GM23248 (cell line): ENCODE data around the gene MMP2. TPM values are rescaled to one million over a fixed set of nuclear protein-coding genes. Genes with fewer than 3 reads are reported as not detected.
A peak's percentile ranks its signal among the peaks of the same experiment; 100 is the strongest.

Source experiments
- DNase-seq: peaks from one replicate; pipeline ENCODE4 v3.0.0-alpha.2; 2015
- H2AFZ ChIP-seq: fragments of 200-600 bp; sonication (generic); 2 replicates; pipeline ENCODE4 v1.6.1; 2016; ENCODE audit warnings: antibody characterized with exemption
- H3F3A ChIP-seq: fragments of 200-600 bp; sonication (generic); 2 replicates; pipeline ENCODE4 v1.6.1; 2016; ENCODE audit warnings: mild to moderate bottlenecking, antibody characterized with exemption, mixed run types; ENCODE audit not compliant: insufficient read depth
- H3K27ac ChIP-seq: fragments of 200-600 bp; sonication (generic); 2 replicates; pipeline ENCODE4 v1.5.1; 2016; ENCODE audit warnings: mild to moderate bottlenecking
- H3K27me3 ChIP-seq: fragments of 200-600 bp; sonication (generic); replicated peaks from 2 replicates; pipeline ENCODE4 v1.6.1; 2016; ENCODE audit warnings: mild to moderate bottlenecking; ENCODE audit not compliant: insufficient read depth
- H3K36me3 ChIP-seq: fragments of 200-600 bp; sonication (generic); 2 replicates; pipeline ENCODE4 v1.6.1; 2016; ENCODE audit warnings: low read depth, mild to moderate bottlenecking
- H3K4me1 ChIP-seq: fragments of 200-600 bp; sonication (generic); 2 replicates; pipeline ENCODE4 v1.6.1; 2016; ENCODE audit warnings: mild to moderate bottlenecking; ENCODE audit not compliant: insufficient read depth
- H3K4me2 ChIP-seq: fragments of 200-600 bp; sonication (generic); one replicate; pipeline ENCODE4 v1.6.1; 2016; ENCODE audit warnings: mild to moderate bottlenecking; ENCODE audit not compliant: unreplicated experiment
- H3K4me3 ChIP-seq: fragments of 200-600 bp; sonication (generic); 2 replicates; pipeline ENCODE4 v1.5.1; 2016; ENCODE audit warnings: mild to moderate bottlenecking
- H3K79me2 ChIP-seq: fragments of 200-600 bp; sonication (generic); 2 replicates; pipeline ENCODE4 v1.6.1; 2016; ENCODE audit warnings: mild to moderate bottlenecking; ENCODE audit not compliant: insufficient read depth
- H3K9ac ChIP-seq: fragments of 200-600 bp; sonication (generic); 2 replicates; pipeline ENCODE4 v1.6.1; 2016; ENCODE audit warnings: mild to moderate bottlenecking
- H3K9me2 ChIP-seq: fragments of 200-600 bp; sonication (generic); 2 replicates; pipeline ENCODE4 v1.6.1; 2016; ENCODE audit warnings: mixed run types, mild to moderate bottlenecking, moderate library complexity; ENCODE audit not compliant: insufficient read depth
- H3K9me3 ChIP-seq: fragments of 200-600 bp; sonication (generic); one replicate; pipeline ENCODE4 v1.6.1; 2017; ENCODE audit warnings: low read depth
- H4K20me1 ChIP-seq: fragments of 200-600 bp; sonication (generic); 2 replicates; pipeline ENCODE4 v1.6.0; 2016; ENCODE audit not compliant: insufficient read depth
- EZH2 ChIP-seq: fragments of 200-600 bp; sonication (generic); IDR thresholded peaks from 2 replicates; pipeline ENCODE4 v1.6.1; 2018; ENCODE audit warnings: antibody characterized with exemption, mild to moderate bottlenecking; ENCODE audit not compliant: insufficient read depth, poor library complexity, severe bottlenecking
- EZH2phosphoT487 ChIP-seq: fragments of 200-600 bp; sonication (generic); IDR thresholded peaks from 2 replicates; pipeline ENCODE4 v1.6.1; 2018; ENCODE audit warnings: antibody characterized with exemption, moderate library complexity, mild to moderate bottlenecking, low read depth; ENCODE audit not compliant: insufficient read depth
- WGBS, 2 experiments: methylation state at CpG; one replicate each; pipeline ENCODE4 v1.1.6; 2015 to 2017; ENCODE audit warnings: low lambda C conversion rate in 2 of 2, low coverage in 1 of 2; ENCODE audit errors: missing lambda C conversion rate in 2 of 2; 5-methylcytosine and 5-hydroxymethylcytosine counted together
- in situ Hi-C: fragments of 300-500 bp; cut with MboI; formaldehyde crosslinking; loops from 2 replicates; pipeline ENCODE4 v1.15.0; 2020
- polyA plus RNA-seq: library from polyadenylated mRNA; unstranded; fragments of >200 nt; fragmentation: Nextera tagmentation; extraction: Ambion mirVana; gene quantifications from 2 replicates; pipeline ENCODE4 v1.2.1, GENCODE V29; 2016
- total RNA-seq: library from RNA; depleted of rRNA; stranded (reverse); fragments of >200 nt; shearing (Covaris generic); gene quantifications from 2 replicates; pipeline ENCODE4 v1.2.3, GENCODE V29; 2014

The MMP2 gene
- total and polyA plus RNA-seq, 2 experiments from 2014 or later, result 1,299 to 1,484 TPM

DNA sequence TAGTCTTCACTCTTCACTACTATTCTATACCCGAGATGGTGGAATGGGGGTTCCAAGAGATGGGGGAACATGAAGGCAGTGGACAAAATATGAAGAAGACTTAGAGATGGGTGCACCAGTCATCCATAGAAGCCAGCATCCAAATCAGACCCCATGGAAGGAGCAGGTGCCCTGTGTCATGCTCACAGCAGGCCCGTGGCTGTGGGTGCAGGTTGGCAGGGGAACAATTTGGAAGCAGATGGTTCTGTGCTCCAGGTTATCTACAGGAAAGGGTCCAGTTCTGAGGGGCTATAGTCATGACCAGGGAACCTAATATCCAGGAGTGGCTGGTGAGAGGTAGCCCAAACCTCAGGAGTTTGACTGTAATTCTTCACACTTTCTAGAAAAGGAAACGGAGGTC lies 20.3 kb downstream of the MMP2 start:
- Histone ChIP-seq H3K36me3 (peaks cover 72% of the 10 kb centered on the region), H3K4me2 (no peak overlapping the region), H3K9me3 (no peaks in the 10 kb centered on the region), H3K79me2 (peaks cover 14% of the 10 kb centered on the region; the same call in 1 of the 2 replicates), H3F3A (peaks cover 87% of the 10 kb centered on the region), H3K9ac (peak overlapping the region; percentile 58), H3K4me1 (peaks cover 85% of the 10 kb centered on the region), H3K27ac (peak overlapping the region; percentile 96), H4K20me1 (no peaks in the 10 kb centered on the region), H2AFZ (no peak overlapping the region), H3K9me2 (no peaks in the 10 kb centered on the region), H3K4me3 (no peak overlapping the region), H3K27me3 (no peaks in the 10 kb centered on the region)
- in situ Hi-C loops, result loop anchor here (25.0 kb wide), 1 partner anchor 863 kb away; no protein-coding TSS in a partner anchor
- 62 to 69% methylated on average over 3 of the region's 3 CpGs for WGBS, 2 experiments
- no peak for DNase-seq
- no peak for TF ChIP-seq EZH2
- TF ChIP-seq EZH2phosphoT487, result no peak

- Histone ChIP-seq H3K9me2 (no peaks in the 10 kb centered on the region), H3K9ac (peak overlapping the region; percentile 79), H3K9me3 (no peaks in the 10 kb centered on the region), H2AFZ (no peak overlapping the region), H3K4me2 (peak overlapping the region; percentile 53), H4K20me1 (no peaks in the 10 kb centered on the region), H3K4me3 (peak overlapping the region; percentile 11; the same call in 1 of the 2 replicates), H3K27me3 (no peaks in the 10 kb centered on the region), H3K36me3 (peaks cover 72% of the 10 kb centered on the region), H3K27ac (peak overlapping the region; percentile 96), H3K4me1 (peaks cover 78% of the 10 kb centered on the region), H3K79me2 (peaks cover 14% of the 10 kb centered on the region; the same call in 1 of the 2 replicates), H3F3A (peaks cover 86% of the 10 kb centered on the region)
- in situ Hi-C loops, result loop anchor here (25.0 kb wide), 1 partner anchor 862 kb away; no protein-coding TSS in a partner anchor
- TF ChIP-seq EZH2phosphoT487 (peak; percentile 91), EZH2 (no peak)
- 18 to 20% methylated on average over 10 of the region's 10 CpGs for WGBS, 2 experiments
- DNase-seq, result peak; percentile 99
Measured at GRCh38 chr16:55499951-55500529, 21.0 kb downstream of the MMP2 start.

DNA sequence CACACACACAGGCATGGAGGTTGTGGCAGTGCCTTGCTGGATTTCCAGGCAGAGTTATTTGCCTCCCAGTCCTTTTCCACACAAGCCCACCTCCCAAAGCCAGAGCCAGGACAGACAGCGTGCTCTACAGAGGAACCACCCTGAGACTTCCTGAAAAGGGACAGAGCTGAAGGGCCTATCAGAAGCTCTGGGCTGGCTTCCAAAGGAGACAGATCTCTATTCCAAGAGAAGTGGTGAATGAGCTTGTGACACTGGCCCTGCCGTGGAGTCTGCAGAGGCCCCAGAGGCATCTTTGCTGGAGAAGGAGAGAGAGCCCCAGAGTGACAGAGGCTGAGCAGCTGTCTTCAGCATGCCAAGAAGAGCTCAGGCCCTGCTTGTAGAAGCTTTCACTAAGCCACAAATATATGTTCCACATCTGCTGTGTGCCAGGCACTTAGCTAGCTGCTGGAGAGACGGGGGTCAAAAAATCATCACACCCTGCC lies 21.6 kb downstream of the MMP2 start:
- peak; percentile 76 for DNase-seq
- H3K36me3 ChIP-seq, result peaks cover 73% of the 10 kb centered on the region
- no peaks in the 10 kb centered on the region for H3K27me3 ChIP-seq
- peak overlapping the region; percentile 11; the same call in 1 of the 2 replicates for H3K4me3 ChIP-seq
- no peaks in the 10 kb centered on the region for H4K20me1 ChIP-seq
- H3K4me2 ChIP-seq, result peak overlapping the region; percentile 53
- H3K4me1 ChIP-seq, result peaks cover 72% of the 10 kb centered on the region
- H3K9ac ChIP-seq, result peak overlapping the region; percentile 79
- peaks cover 84% of the 10 kb centered on the region for H3F3A ChIP-seq
- in situ Hi-C loops, result no loop called here
- no peak for TF ChIP-seq EZH2phosphoT487
- H3K9me3 ChIP-seq, result no peaks in the 10 kb centered on the region
- H3K27ac ChIP-seq, result peak overlapping the region; percentile 96
- 18 to 35% methylated on average over 3 of the region's 3 CpGs for WGBS, 2 experiments
- H3K9me2 ChIP-seq, result no peaks in the 10 kb centered on the region
- peaks cover 14% of the 10 kb centered on the region; the same call in 1 of the 2 replicates for H3K79me2 ChIP-seq
- no peak overlapping the region for H2AFZ ChIP-seq

DNA sequence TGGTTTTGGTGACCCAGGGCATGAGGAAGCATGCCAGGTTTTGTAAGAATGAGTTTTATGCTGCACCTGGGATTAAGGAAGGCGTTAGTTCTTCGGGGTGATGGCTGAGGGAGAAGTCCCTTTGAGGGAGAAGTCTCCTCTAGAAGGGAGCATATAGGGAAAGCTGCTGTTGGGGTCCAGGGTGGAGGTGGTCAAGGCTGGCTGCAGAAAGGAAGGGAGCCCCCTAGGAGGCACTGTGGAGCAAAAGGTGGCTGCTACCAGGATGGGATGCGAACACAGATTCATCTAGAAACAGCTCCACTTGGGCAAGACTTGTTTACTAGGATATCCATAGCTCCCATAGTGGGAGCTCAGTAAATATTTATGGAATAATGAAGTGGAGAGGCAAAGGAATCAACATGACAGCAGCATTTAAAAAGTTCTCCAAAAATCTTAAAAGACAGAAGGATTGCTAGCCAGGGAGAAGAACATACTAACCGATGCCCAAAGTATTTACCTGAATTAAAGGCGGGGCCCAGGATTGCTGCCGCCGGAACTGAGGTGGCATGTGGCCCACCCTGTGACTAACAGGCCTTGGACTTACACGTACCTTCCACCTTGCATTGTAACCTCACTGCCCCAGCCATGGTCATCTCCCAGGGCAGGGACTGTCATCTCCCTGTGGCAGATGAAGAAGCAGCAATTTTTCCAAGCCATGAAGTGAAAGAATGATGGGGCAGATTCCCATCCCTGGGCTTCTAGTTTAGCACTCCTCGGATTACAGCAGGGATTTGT lies 22.7 kb downstream of the MMP2 start:
- no peaks in the 10 kb centered on the region for H3K27me3 ChIP-seq
- WGBS, 2 experiments, result 86 to 87% methylated on average over 9 of the region's 9 CpGs
- H3F3A ChIP-seq, result peaks cover 86% of the 10 kb centered on the region
- no peaks in the 10 kb centered on the region for H3K9me3 ChIP-seq
- H3K9me2 ChIP-seq, result no peaks in the 10 kb centered on the region
- peaks cover 14% of the 10 kb centered on the region; the same call in 1 of the 2 replicates for H3K79me2 ChIP-seq
- H2AFZ ChIP-seq, result no peak overlapping the region
- DNase-seq, result peak; percentile 50
- TF ChIP-seq EZH2phosphoT487, result no peak
- TF ChIP-seq EZH2, result no peak
- H3K4me1 ChIP-seq, result peaks cover 62% of the 10 kb centered on the region
- peak overlapping the region; percentile 96 for H3K27ac ChIP-seq
- H3K36me3 ChIP-seq, result peaks cover 75% of the 10 kb centered on the region
- no peaks in the 10 kb centered on the region for H4K20me1 ChIP-seq
- no peak overlapping the region for H3K4me3 ChIP-seq
- H3K4me2 ChIP-seq, result peak overlapping the region; percentile 53
- peak overlapping the region; percentile 79 for H3K9ac ChIP-seq
- in situ Hi-C loops, result no loop called here
